ENCODE results near the gene ESRRG.

The ESRRG gene

GRCh38 chr1:216627252-216627651 lies 96.0 kb downstream of the ESRRG start:
- no peak for DNase-seq (ENCODE audit: low spot score)

DNA sequence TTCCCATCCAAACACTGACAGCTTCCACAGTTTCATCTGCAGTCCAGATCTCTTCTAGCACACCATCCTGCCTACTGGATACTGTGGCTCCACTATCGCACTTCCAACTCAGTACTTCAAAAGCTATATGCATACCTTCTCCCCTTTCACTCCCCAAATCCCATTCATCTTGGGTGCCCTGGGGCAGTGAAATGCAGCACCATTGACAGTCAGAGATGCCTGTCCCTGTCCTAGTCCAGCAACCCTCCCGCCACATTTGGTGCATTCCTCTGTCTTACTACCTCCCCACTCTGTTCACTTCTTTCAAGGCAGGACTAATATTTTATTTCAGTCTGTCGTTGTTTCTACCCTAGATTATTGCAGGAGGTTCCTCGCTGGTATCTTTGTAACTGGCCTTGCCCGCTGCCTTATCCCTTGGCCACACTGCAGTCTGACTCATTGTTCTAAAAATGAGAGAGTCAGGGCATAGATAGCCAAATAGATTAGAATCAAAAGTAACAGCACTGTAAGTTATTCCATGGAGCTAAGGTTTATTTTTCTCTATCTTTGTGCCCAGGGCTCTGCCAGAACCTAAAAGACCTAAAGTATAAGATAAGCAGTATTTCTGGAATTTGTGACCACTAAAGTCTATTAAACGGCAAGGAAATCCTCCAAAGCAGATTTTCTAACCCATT lies 96.7 kb downstream of the ESRRG start:
- no peak for DNase-seq (ENCODE audit: low spot score)

DNA sequence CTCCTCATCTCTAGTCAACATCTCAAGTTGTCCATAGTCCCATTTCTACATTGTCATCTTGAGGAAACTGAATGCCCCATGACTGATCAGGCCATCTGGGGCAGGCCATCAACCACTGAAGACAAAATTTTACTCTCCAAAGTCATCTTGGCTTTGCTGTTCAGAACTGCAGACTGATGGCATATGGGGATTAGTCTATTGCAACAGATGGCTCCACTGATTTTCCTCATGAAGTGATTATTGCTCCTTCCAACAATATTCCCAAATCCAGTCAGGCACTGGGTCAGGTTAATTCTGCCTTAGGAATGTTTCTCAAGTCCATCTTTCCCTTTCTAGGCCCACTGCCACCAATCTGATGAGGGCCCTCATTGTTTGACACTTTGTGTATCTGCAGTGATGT lies 101.7 kb downstream of the ESRRG start:
- DNase-seq (ENCODE audit: low spot score): no peak

- DNase-seq (ENCODE audit: low spot score): no peak
Measured at GRCh38 chr1:216617081-216617875, 106.0 kb downstream of the ESRRG start.

DNA sequence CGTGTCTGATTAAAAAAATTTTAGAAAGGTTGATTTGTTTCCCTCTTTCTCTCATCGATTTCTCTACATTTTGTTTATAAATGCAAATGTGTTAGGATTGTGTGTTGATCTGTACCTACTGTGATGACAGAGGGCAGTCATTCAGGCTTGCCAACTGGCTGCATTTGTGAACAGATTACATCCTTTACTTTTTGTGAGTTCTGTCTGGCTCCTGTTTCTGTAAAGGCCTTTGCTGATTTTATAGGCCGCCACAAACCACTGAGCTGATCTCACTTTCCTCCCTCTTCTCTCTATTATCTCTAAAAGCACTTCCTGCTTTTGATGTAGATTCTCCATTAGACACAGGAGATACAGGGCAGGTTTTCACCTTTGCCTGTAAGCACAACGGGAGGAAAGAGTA lies 106.8 kb downstream of the ESRRG start:
- DNase-seq (ENCODE audit: low spot score): no peak

GRCh38 chr1:216614011-216614934 lies 109.0 kb downstream of the ESRRG start:
- DNase-seq (ENCODE audit: low spot score): no peak

DNA sequence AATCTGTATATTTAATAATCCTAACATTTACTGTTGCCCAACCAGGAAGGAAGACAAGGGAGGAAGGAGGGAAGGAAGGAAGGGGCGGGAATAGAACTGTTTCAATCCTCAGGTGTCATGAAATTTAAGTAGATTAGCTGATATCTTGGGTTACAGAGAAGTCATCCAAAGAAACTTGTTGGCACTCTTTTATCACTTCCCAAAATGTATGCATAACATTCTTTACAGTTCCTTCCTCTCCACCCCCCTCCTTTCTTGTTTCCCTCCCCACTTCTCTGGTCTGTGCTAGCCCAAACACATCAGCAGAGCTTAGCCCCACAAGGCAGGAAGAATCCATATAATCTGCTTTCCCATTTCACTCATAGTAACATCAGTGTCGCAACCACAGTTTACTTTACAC lies 110.9 kb downstream of the ESRRG start:
- DNase-seq (ENCODE audit: low spot score): no peak

DNA sequence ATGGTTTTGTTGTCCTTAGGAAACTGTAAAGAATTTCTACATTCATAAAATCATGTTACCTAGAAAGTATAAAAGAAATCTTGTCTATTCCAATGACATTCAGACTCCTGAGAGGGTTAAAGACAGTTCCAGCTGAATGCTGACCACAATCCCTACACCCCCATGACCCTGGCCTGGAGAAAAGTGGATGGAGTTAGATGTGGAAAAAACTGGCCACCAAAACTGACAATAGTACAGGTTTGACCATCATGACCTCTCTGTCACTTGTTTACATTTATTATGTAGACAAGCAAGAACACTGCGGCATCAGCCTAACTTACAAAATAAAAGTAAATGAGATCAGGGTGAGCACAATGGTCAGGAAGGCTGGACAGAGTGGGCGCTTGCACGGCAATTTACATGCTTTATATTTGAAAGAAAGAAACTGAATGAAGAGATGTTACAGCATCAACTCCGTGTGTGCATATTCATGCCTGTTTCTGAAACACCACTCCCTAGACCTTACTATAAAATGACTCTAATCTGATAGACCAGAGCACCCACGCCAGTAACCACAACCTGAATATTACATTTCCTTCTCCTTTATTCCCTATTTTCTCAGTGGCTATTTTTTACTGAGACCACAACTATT lies 116.0 kb downstream of the ESRRG start:
- no peak for DNase-seq (ENCODE audit: low spot score)

GRCh38 chr1:216606047-216606637 lies 117.1 kb downstream of the ESRRG start:
- DNase-seq (ENCODE audit: low spot score): no peak

DNA sequence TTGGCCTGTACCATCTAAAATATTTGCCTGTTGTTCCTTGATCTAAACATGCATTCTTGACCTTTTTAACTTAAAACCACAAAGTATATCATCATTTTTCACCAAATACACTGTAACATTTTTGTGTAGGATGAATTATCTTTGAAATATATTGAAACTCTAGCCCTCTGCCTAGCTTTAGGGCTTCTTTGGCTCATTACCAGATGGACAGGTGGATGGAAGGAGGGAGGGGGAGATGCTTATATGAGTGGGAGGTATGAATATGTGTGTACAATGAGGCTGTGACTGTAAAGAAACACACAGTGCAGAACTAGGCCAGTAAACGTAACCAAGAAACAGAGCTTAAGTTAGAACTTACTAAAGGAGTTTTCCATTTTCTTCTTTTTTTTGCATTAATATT lies 118.5 kb downstream of the ESRRG start:
- DNase-seq (ENCODE audit: low spot score): no peak

GRCh38 chr1:216600730-216601609 lies 122.3 kb downstream of the ESRRG start:
- peak; percentile 85 for DNase-seq (ENCODE audit: low spot score)

- DNase-seq (ENCODE audit: low spot score): no peak
Measured at GRCh38 chr1:216599851-216600250, 123.4 kb downstream of the ESRRG start.

GRCh38 chr1:216598448-216598847 lies 124.8 kb downstream of the ESRRG start:
- no peak for DNase-seq (ENCODE audit: low spot score)

- no peak for DNase-seq (ENCODE audit: low spot score)
Measured at GRCh38 chr1:216596281-216596862, 126.9 kb downstream of the ESRRG start.

GRCh38 chr1:216587715-216588114 lies 135.5 kb downstream of the ESRRG start:
- no peak for DNase-seq (ENCODE audit: low spot score)

- DNase-seq (ENCODE audit: low spot score): no peak
Measured at GRCh38 chr1:216582151-216582550, 141.1 kb downstream of the ESRRG start.

DNA sequence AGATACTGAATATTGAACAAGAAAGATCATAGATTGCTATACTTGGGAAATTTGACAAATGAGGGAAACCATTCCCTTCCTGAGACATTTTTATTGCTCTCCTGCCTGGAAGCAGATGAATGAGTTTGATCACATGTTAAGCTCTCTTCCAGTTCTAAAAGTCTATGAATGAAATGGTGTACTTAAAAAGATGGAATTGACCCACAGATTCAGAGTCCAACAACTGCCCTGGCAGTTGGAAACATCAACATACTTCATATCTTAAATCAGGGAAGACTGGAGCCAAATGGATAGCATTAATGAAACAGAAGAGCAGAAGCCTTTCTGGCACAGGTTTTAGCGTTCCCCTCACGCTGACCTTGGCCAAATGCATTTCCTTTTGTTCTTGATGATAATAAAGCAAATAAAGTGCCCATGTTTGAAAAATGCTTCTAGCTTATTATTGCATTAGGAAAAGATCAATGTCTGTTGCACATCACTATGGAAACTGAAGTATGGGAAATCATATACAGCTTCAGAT lies 142.6 kb downstream of the ESRRG start:
- no peak for DNase-seq (ENCODE audit: low spot score)

- no peak for DNase-seq (ENCODE audit: low spot score)
Measured at GRCh38 chr1:216576234-216576937, 146.8 kb downstream of the ESRRG start.

GRCh38 chr1:216566641-216567205 lies 156.5 kb downstream of the ESRRG start:
- DNase-seq (ENCODE audit: low spot score): no peak
